GM21423 (cell line): Measurements from ENCODE around the gene CKAP5.

ENCODE experiments used
- ATAC-seq: cut with Tn5 transposase; IDR thresholded peaks from one replicate; pipeline ENCODE4 v1.9.1; 2021; ENCODE audit warnings: mild to moderate bottlenecking, moderate library complexity; ENCODE audit not compliant: unreplicated experiment

CKAP5 gene

GRCh38 chr11:46776878-46777277 is 69.2 kb downstream of the CKAP5 start:
- ATAC-seq = no peak

GRCh38 chr11:46769636-46770221 is 76.4 kb downstream of the CKAP5 start:
- no peak for ATAC-seq

- ATAC-seq = no peak
Observed at GRCh38 chr11:46766656-46767055, 79.4 kb downstream of the CKAP5 start.

- no peak for ATAC-seq
Observed at GRCh38 chr11:46762248-46762647, 83.8 kb downstream of the CKAP5 start.

- ATAC-seq = no peak
Observed at GRCh38 chr11:46761807-46762206, 84.3 kb downstream of the CKAP5 start.

- no peak for ATAC-seq
Observed at GRCh38 chr11:46760429-46761128, 85.5 kb downstream of the CKAP5 start.

GRCh38 chr11:46759196-46759595 is 86.9 kb downstream of the CKAP5 start:
- no peak for ATAC-seq

GRCh38 chr11:46755962-46756361 is 90.1 kb downstream of the CKAP5 start:
- no peak for ATAC-seq

GRCh38 chr11:46747150-46747549 is 98.9 kb downstream of the CKAP5 start:
- ATAC-seq = no peak

GRCh38 chr11:46745995-46746394 is 100.1 kb downstream of the CKAP5 start:
- no peak for ATAC-seq

GRCh38 chr11:46745328-46745727 is 100.8 kb downstream of the CKAP5 start:
- ATAC-seq = no peak

GRCh38 chr11:46743693-46744339 is 102.3 kb downstream of the CKAP5 start:
- ATAC-seq = no peak

- no peak for ATAC-seq
Observed at GRCh38 chr11:46743043-46743442, 103.0 kb downstream of the CKAP5 start.

- ATAC-seq = no peak
Observed at GRCh38 chr11:46741600-46742484, 104.2 kb downstream of the CKAP5 start.

- ATAC-seq = no peak
Observed at GRCh38 chr11:46738887-46739286, 107.2 kb downstream of the CKAP5 start.

GRCh38 chr11:46737699-46738098 is 108.4 kb downstream of the CKAP5 start:
- no peak for ATAC-seq

GRCh38 chr11:46736615-46737014 is 109.5 kb downstream of the CKAP5 start:
- ATAC-seq = no peak

- ATAC-seq = no peak
Observed at GRCh38 chr11:46736146-46736545, 109.9 kb downstream of the CKAP5 start.

GRCh38 chr11:46733234-46733633 is 112.8 kb downstream of the CKAP5 start:
- ATAC-seq = no peak

- no peak for ATAC-seq
Observed at GRCh38 chr11:46731545-46731944, 114.5 kb downstream of the CKAP5 start.
